GM23248 (cell line): Measurements from ENCODE around the gene IRX5. TPM values are rescaled to one million over a fixed set of nuclear protein-coding genes. Genes with fewer than 3 reads are reported as not detected.

ENCODE experiments used
- DNase-seq: peaks from one replicate; pipeline ENCODE4 v3.0.0-alpha.2; 2015
- H2AFZ ChIP-seq: fragments of 200-600 bp; sonication (generic); 2 replicates; pipeline ENCODE4 v1.6.1; 2016; ENCODE audit warnings: antibody characterized with exemption
- H3F3A ChIP-seq: fragments of 200-600 bp; sonication (generic); 2 replicates; pipeline ENCODE4 v1.6.1; 2016; ENCODE audit warnings: mild to moderate bottlenecking, antibody characterized with exemption, mixed run types; ENCODE audit not compliant: insufficient read depth
- H3K27ac ChIP-seq: fragments of 200-600 bp; sonication (generic); 2 replicates; pipeline ENCODE4 v1.5.1; 2016; ENCODE audit warnings: mild to moderate bottlenecking
- H3K27me3 ChIP-seq: fragments of 200-600 bp; sonication (generic); replicated peaks from 2 replicates; pipeline ENCODE4 v1.6.1; 2016; ENCODE audit warnings: mild to moderate bottlenecking; ENCODE audit not compliant: insufficient read depth
- H3K36me3 ChIP-seq: fragments of 200-600 bp; sonication (generic); 2 replicates; pipeline ENCODE4 v1.6.1; 2016; ENCODE audit warnings: low read depth, mild to moderate bottlenecking
- H3K4me1 ChIP-seq: fragments of 200-600 bp; sonication (generic); 2 replicates; pipeline ENCODE4 v1.6.1; 2016; ENCODE audit warnings: mild to moderate bottlenecking; ENCODE audit not compliant: insufficient read depth
- H3K4me2 ChIP-seq: fragments of 200-600 bp; sonication (generic); one replicate; pipeline ENCODE4 v1.6.1; 2016; ENCODE audit warnings: mild to moderate bottlenecking; ENCODE audit not compliant: unreplicated experiment
- H3K4me3 ChIP-seq: fragments of 200-600 bp; sonication (generic); 2 replicates; pipeline ENCODE4 v1.5.1; 2016; ENCODE audit warnings: mild to moderate bottlenecking
- H3K79me2 ChIP-seq: fragments of 200-600 bp; sonication (generic); 2 replicates; pipeline ENCODE4 v1.6.1; 2016; ENCODE audit warnings: mild to moderate bottlenecking; ENCODE audit not compliant: insufficient read depth
- H3K9ac ChIP-seq: fragments of 200-600 bp; sonication (generic); 2 replicates; pipeline ENCODE4 v1.6.1; 2016; ENCODE audit warnings: mild to moderate bottlenecking
- H3K9me2 ChIP-seq: fragments of 200-600 bp; sonication (generic); 2 replicates; pipeline ENCODE4 v1.6.1; 2016; ENCODE audit warnings: mixed run types, mild to moderate bottlenecking, moderate library complexity; ENCODE audit not compliant: insufficient read depth
- H3K9me3 ChIP-seq: fragments of 200-600 bp; sonication (generic); one replicate; pipeline ENCODE4 v1.6.1; 2017; ENCODE audit warnings: low read depth
- H4K20me1 ChIP-seq: fragments of 200-600 bp; sonication (generic); 2 replicates; pipeline ENCODE4 v1.6.0; 2016; ENCODE audit not compliant: insufficient read depth
- EZH2 ChIP-seq: fragments of 200-600 bp; sonication (generic); IDR thresholded peaks from 2 replicates; pipeline ENCODE4 v1.6.1; 2018; ENCODE audit warnings: antibody characterized with exemption, mild to moderate bottlenecking; ENCODE audit not compliant: insufficient read depth, poor library complexity, severe bottlenecking
- EZH2phosphoT487 ChIP-seq: fragments of 200-600 bp; sonication (generic); IDR thresholded peaks from 2 replicates; pipeline ENCODE4 v1.6.1; 2018; ENCODE audit warnings: antibody characterized with exemption, moderate library complexity, mild to moderate bottlenecking, low read depth; ENCODE audit not compliant: insufficient read depth
- WGBS, 2 experiments: methylation state at CpG; one replicate each; pipeline ENCODE4 v1.1.6; 2015 to 2017; ENCODE audit warnings: low lambda C conversion rate in 2 of 2, low coverage in 1 of 2; ENCODE audit errors: missing lambda C conversion rate in 2 of 2; 5-methylcytosine and 5-hydroxymethylcytosine counted together
- in situ Hi-C: fragments of 300-500 bp; cut with MboI; formaldehyde crosslinking; loops from 2 replicates; pipeline ENCODE4 v1.15.0; 2020
- polyA plus RNA-seq: library from polyadenylated mRNA; unstranded; fragments of >200 nt; fragmentation: Nextera tagmentation; extraction: Ambion mirVana; gene quantifications from 2 replicates; pipeline ENCODE4 v1.2.1, GENCODE V29; 2016
- total RNA-seq: library from RNA; depleted of rRNA; stranded (reverse); fragments of >200 nt; shearing (Covaris generic); gene quantifications from 2 replicates; pipeline ENCODE4 v1.2.3, GENCODE V29; 2014

Gene IRX5
- total and polyA plus RNA-seq, 2 experiments from 2014 or later = 3.6 to 20.6 TPM

- Histone ChIP-seq H3K9me3 (no peaks in the 10 kb centered on the region), H3K27ac (no peak overlapping the region), H4K20me1 (no peaks in the 10 kb centered on the region), H3K27me3 (no peaks in the 10 kb centered on the region), H3K36me3 (no peaks in the 10 kb centered on the region), H3K4me2 (no peak overlapping the region), H3K79me2 (no peaks in the 10 kb centered on the region), H3F3A (no peaks in the 10 kb centered on the region), H3K4me3 (no peak overlapping the region), H3K9ac (no peak overlapping the region), H3K9me2 (no peaks in the 10 kb centered on the region), H2AFZ (no peak overlapping the region), H3K4me1 (no peaks in the 10 kb centered on the region)
- 68 to 84% methylated on average over 2 of the region's 2 CpGs for WGBS, 2 experiments
- no peak for DNase-seq
- TF ChIP-seq EZH2phosphoT487 = no peak
- TF ChIP-seq EZH2 = no peak
- in situ Hi-C loops = no loop called here
Observed at GRCh38 chr16:54962045-54962444, 31.4 kb downstream of the IRX5 start.

- Histone ChIP-seq H4K20me1 (no peaks in the 10 kb centered on the region), H2AFZ (no peak overlapping the region), H3K9ac (no peak overlapping the region), H3K27ac (no peak overlapping the region), H3K4me1 (no peaks in the 10 kb centered on the region), H3K9me3 (no peaks in the 10 kb centered on the region), H3K4me2 (no peak overlapping the region), H3K9me2 (no peaks in the 10 kb centered on the region), H3K27me3 (no peaks in the 10 kb centered on the region), H3F3A (no peaks in the 10 kb centered on the region), H3K79me2 (no peaks in the 10 kb centered on the region), H3K4me3 (no peak overlapping the region), H3K36me3 (no peaks in the 10 kb centered on the region)
- whole genome bisulfite sequencing, 2 experiments = 55 to 58% methylated on average over 5 of the region's 5 CpGs
- no peak for TF ChIP-seq EZH2phosphoT487
- TF ChIP-seq EZH2 = no peak
- in situ Hi-C loops = no loop called here
- DNase-seq = no peak
Observed at GRCh38 chr16:54964239-54964638, 33.6 kb downstream of the IRX5 start.

GRCh38 chr16:54965464-54965863 is 34.8 kb downstream of the IRX5 start:
- Histone ChIP-seq H3K79me2 (no peaks in the 10 kb centered on the region), H3F3A (no peaks in the 10 kb centered on the region), H3K9me2 (no peaks in the 10 kb centered on the region), H3K4me1 (no peaks in the 10 kb centered on the region), H3K27ac (no peak overlapping the region), H3K9ac (no peak overlapping the region), H3K36me3 (no peaks in the 10 kb centered on the region), H3K9me3 (no peaks in the 10 kb centered on the region), H3K4me3 (no peak overlapping the region), H2AFZ (no peak overlapping the region), H3K4me2 (no peak overlapping the region), H3K27me3 (no peaks in the 10 kb centered on the region), H4K20me1 (no peaks in the 10 kb centered on the region)
- TF ChIP-seq EZH2 (no peak), EZH2phosphoT487 (no peak)
- in situ Hi-C loops = no loop called here
- 35 to 60% methylated on average over 2 of the region's 2 CpGs for WGBS, 2 experiments
- no peak for DNase-seq

GRCh38 chr16:54968011-54968410 is 37.3 kb downstream of the IRX5 start:
- TF ChIP-seq EZH2phosphoT487 (no peak), EZH2 (no peak)
- Histone ChIP-seq H3K4me1 (no peaks in the 10 kb centered on the region), H4K20me1 (no peaks in the 10 kb centered on the region), H3F3A (no peaks in the 10 kb centered on the region), H3K27me3 (no peaks in the 10 kb centered on the region), H3K79me2 (no peaks in the 10 kb centered on the region), H3K4me2 (no peak overlapping the region), H3K9me3 (no peaks in the 10 kb centered on the region), H3K9ac (no peak overlapping the region), H3K9me2 (no peaks in the 10 kb centered on the region), H3K4me3 (no peak overlapping the region), H3K36me3 (no peaks in the 10 kb centered on the region), H3K27ac (no peak overlapping the region), H2AFZ (no peak overlapping the region)
- in situ Hi-C loops = no loop called here
- no peak for DNase-seq

- WGBS, 2 experiments = 69 to 75% methylated on average over 6 of the region's 6 CpGs
- Histone ChIP-seq H3K27me3 (no peaks in the 10 kb centered on the region), H4K20me1 (no peaks in the 10 kb centered on the region), H3K4me3 (no peak overlapping the region), H3K4me2 (no peak overlapping the region), H2AFZ (no peak overlapping the region), H3K4me1 (no peaks in the 10 kb centered on the region), H3F3A (no peaks in the 10 kb centered on the region), H3K36me3 (no peaks in the 10 kb centered on the region), H3K9me2 (no peaks in the 10 kb centered on the region), H3K9ac (no peak overlapping the region), H3K27ac (no peak overlapping the region), H3K9me3 (no peaks in the 10 kb centered on the region), H3K79me2 (no peaks in the 10 kb centered on the region)
- TF ChIP-seq EZH2phosphoT487 (no peak), EZH2 (no peak)
- in situ Hi-C loops = no loop called here
- DNase-seq = no peak
Observed at GRCh38 chr16:54968784-54969183, 38.1 kb downstream of the IRX5 start.
